ENCODE results near the gene MATN4. TPM values are rescaled to one million over a fixed set of nuclear protein-coding genes. Genes with fewer than 3 reads are reported as not detected.
"Not testable (repeated sequence)": the region's sequence is repeated elsewhere in the genome, so short reads cannot be mapped to it uniquely, and the experiment has no call there.

Gene MATN4
- total RNA-seq (under 1 TPM; 0.42 to 0.69 TPM), polyA plus RNA-seq (under 1 TPM in 1 of 2 donors, not detected in 1; 0.18 TPM)
- long read RNA-seq, donor 1, partial matches to known transcripts = 0 of 3 reads
- long read RNA-seq, donor 1, other reads (novel, unspliced or antisense) = 3 of 3 reads
- long read RNA-seq, donor 2 = 0 reads

GRCh38 chr20:45308117-45308778 lies at the start of gene MATN4:
MATN4 (minus strand) TSS chr20:45308299; CDS start chr20:45305582, 2,717 bp downstream.
- peak; percentile 32 for ATAC-seq (ENCODE audit: low FRiP score)

GRCh38 chr20:45355209-45356084 lies 47.3 kb upstream of the MATN4 start:
- Histone ChIP-seq H3K36me3 (ENCODE audit: control insufficient read depth in 1 of 2, insufficient read depth in 2 of 2, low read length in 1 of 2) (no peaks in the 10 kb centered on the region), H3K9me3 (ENCODE audit: control insufficient read depth, low read length) (no peaks in the 10 kb centered on the region), H3K4me1 (ENCODE audit: control insufficient read depth in 1 of 2, insufficient read depth in 2 of 2, low read length in 2 of 2) (peaks cover 0 to 2% of the 10 kb centered on the region in 2 donors), H3K27ac (ENCODE audit: low read depth in 1 of 2, low read length in 2 of 2) (no peak overlapping the region), H3K4me3 (ENCODE audit: low read length in 2 of 2) (no peak overlapping the region), H3K27me3 (ENCODE audit: control insufficient read depth in 1 of 2, insufficient read depth in 2 of 2, low read length in 1 of 2) (no peaks in the 10 kb centered on the region)
- 71 to 91% methylated on average over 5 of the region's 5 CpGs for WGBS, 2 donors
- intact Hi-C loops (cut with DNase I) = loop anchor here (5.0 kb wide), 2 partner anchors 33 to 617 kb away; partner anchors contain the start of gene ZNF335 (in 1 of the 2)
- no peak for DNase-seq
- ATAC-seq (ENCODE audit: low FRiP score) = no peak

More at GRCh38 chr20:45308117-45308778, at the start of gene MATN4:
- WGBS, 2 donors = 18 to 21% methylated on average over 19 to 20 of the region's 20 CpGs
- H3K4me1 ChIP-seq (ENCODE audit: control insufficient read depth in 1 of 2, insufficient read depth in 2 of 2, low read length in 2 of 2) = no peaks in the 10 kb centered on the region
- intact Hi-C loops (cut with DNase I) = no loop called here
- DNase-seq = peak; percentile 44 to 64
- no peak within 1 kb of the TSS for H3K4me3 ChIP-seq (ENCODE audit: low read length in 2 of 2)
- H3K9me3 ChIP-seq (ENCODE audit: control insufficient read depth, low read length) = no peaks in the 10 kb centered on the region
- no peaks in the 10 kb centered on the region for H3K27me3 ChIP-seq (ENCODE audit: control insufficient read depth in 1 of 2, insufficient read depth in 2 of 2, low read length in 1 of 2)
- H3K36me3 ChIP-seq (ENCODE audit: control insufficient read depth in 1 of 2, insufficient read depth in 2 of 2, low read length in 1 of 2) = no peaks in the 10 kb centered on the region
- no peak within 1 kb of the TSS for H3K27ac ChIP-seq (ENCODE audit: low read depth in 1 of 2, low read length in 2 of 2)

GRCh38 chr20:45354423-45355208 lies 46.5 kb upstream of the MATN4 start:
- intact Hi-C loops (cut with DNase I) = loop anchor here (5.0 kb wide), 2 partner anchors 32 to 618 kb away; partner anchors contain the start of gene ZNF335 (in 1 of the 2)

GRCh38 chr20:45353746-45354145 lies 45.6 kb upstream of the MATN4 start:
- 89 to 90% methylated on average over 1 of the region's 1 CpG for WGBS, 2 donors
- DNase-seq = no peak
- intact Hi-C loops (cut with DNase I) = no loop called here

More at GRCh38 chr20:45354423-45355208, 46.5 kb upstream of the MATN4 start:
- Histone ChIP-seq H3K4me1 (ENCODE audit: control insufficient read depth in 1 of 2, insufficient read depth in 2 of 2, low read length in 2 of 2) (peaks cover 0 to 2% of the 10 kb centered on the region in 2 donors), H3K9me3 (ENCODE audit: control insufficient read depth, low read length) (no peaks in the 10 kb centered on the region), H3K4me3 (ENCODE audit: low read length in 2 of 2) (no peak overlapping the region), H3K27ac (ENCODE audit: low read depth in 1 of 2, low read length in 2 of 2) (no peak overlapping the region), H3K36me3 (ENCODE audit: control insufficient read depth in 1 of 2, insufficient read depth in 2 of 2, low read length in 1 of 2) (no peaks in the 10 kb centered on the region), H3K27me3 (ENCODE audit: control insufficient read depth in 1 of 2, insufficient read depth in 2 of 2, low read length in 1 of 2) (no peaks in the 10 kb centered on the region)
- WGBS, 2 donors = 76 to 82% methylated on average over 9 of the region's 9 CpGs
- ATAC-seq (ENCODE audit: low FRiP score) = no peak
- no peak for DNase-seq

GRCh38 chr20:45352729-45353128 lies 44.6 kb upstream of the MATN4 start:
- no peak for DNase-seq

More at GRCh38 chr20:45353746-45354145, 45.6 kb upstream of the MATN4 start:
- H3K4me1 ChIP-seq (ENCODE audit: control insufficient read depth in 1 of 2, insufficient read depth in 2 of 2, low read length in 2 of 2) = no peaks in the 10 kb centered on the region
- no peaks in the 10 kb centered on the region for H3K27me3 ChIP-seq (ENCODE audit: control insufficient read depth in 1 of 2, insufficient read depth in 2 of 2, low read length in 1 of 2)
- no peaks in the 10 kb centered on the region for H3K36me3 ChIP-seq (ENCODE audit: control insufficient read depth in 1 of 2, insufficient read depth in 2 of 2, low read length in 1 of 2)
- ATAC-seq (ENCODE audit: low FRiP score) = no peak
- H3K4me3 ChIP-seq (ENCODE audit: low read length in 2 of 2) = no peak overlapping the region
- no peak overlapping the region for H3K27ac ChIP-seq (ENCODE audit: low read depth in 1 of 2, low read length in 2 of 2)
- no peaks in the 10 kb centered on the region for H3K9me3 ChIP-seq (ENCODE audit: control insufficient read depth, low read length)

GRCh38 chr20:45350795-45351194 lies 42.7 kb upstream of the MATN4 start:
- H3K4me3 ChIP-seq (ENCODE audit: low read length in 2 of 2); H3K27me3 ChIP-seq (ENCODE audit: control insufficient read depth in 1 of 2, insufficient read depth in 2 of 2, low read length in 1 of 2); ATAC-seq (ENCODE audit: low FRiP score); H3K4me1 ChIP-seq (ENCODE audit: control insufficient read depth in 1 of 2, insufficient read depth in 2 of 2, low read length in 2 of 2); intact Hi-C loops (cut with DNase I); H3K27ac ChIP-seq (ENCODE audit: low read depth in 1 of 2, low read length in 2 of 2); DNase-seq; H3K9me3 ChIP-seq (ENCODE audit: control insufficient read depth, low read length); H3K36me3 ChIP-seq (ENCODE audit: control insufficient read depth in 1 of 2, insufficient read depth in 2 of 2, low read length in 1 of 2): not testable (repeated sequence)
- WGBS, 2 donors = 94 to 96% methylated on average over 10 of the region's 10 CpGs

More at GRCh38 chr20:45352729-45353128, 44.6 kb upstream of the MATN4 start:
- Histone ChIP-seq H3K4me3 (ENCODE audit: low read length in 2 of 2) (no peak overlapping the region), H3K27me3 (ENCODE audit: control insufficient read depth in 1 of 2, insufficient read depth in 2 of 2, low read length in 1 of 2) (peaks cover 0 to 2% of the 10 kb centered on the region in 2 donors), H3K27ac (ENCODE audit: low read depth in 1 of 2, low read length in 2 of 2) (no peak overlapping the region), H3K4me1 (ENCODE audit: control insufficient read depth in 1 of 2, insufficient read depth in 2 of 2, low read length in 2 of 2) (no peaks in the 10 kb centered on the region), H3K9me3 (ENCODE audit: control insufficient read depth, low read length) (no peaks in the 10 kb centered on the region), H3K36me3 (ENCODE audit: control insufficient read depth in 1 of 2, insufficient read depth in 2 of 2, low read length in 1 of 2) (no peaks in the 10 kb centered on the region)
- intact Hi-C loops (cut with DNase I) = no loop called here
- no peak for ATAC-seq (ENCODE audit: low FRiP score)
- WGBS, 2 donors = 70 to 77% methylated on average over 3 of the region's 3 CpGs

GRCh38 chr20:45350217-45350616 lies 42.1 kb upstream of the MATN4 start:
- Histone ChIP-seq H3K4me1 (ENCODE audit: control insufficient read depth in 1 of 2, insufficient read depth in 2 of 2, low read length in 2 of 2) (no peaks in the 10 kb centered on the region), H3K27ac (ENCODE audit: low read depth in 1 of 2, low read length in 2 of 2) (no peak overlapping the region), H3K9me3 (ENCODE audit: control insufficient read depth, low read length) (no peaks in the 10 kb centered on the region), H3K36me3 (ENCODE audit: control insufficient read depth in 1 of 2, insufficient read depth in 2 of 2, low read length in 1 of 2) (no peaks in the 10 kb centered on the region), H3K27me3 (ENCODE audit: control insufficient read depth in 1 of 2, insufficient read depth in 2 of 2, low read length in 1 of 2) (peaks cover 0 to 2% of the 10 kb centered on the region in 2 donors), H3K4me3 (ENCODE audit: low read length in 2 of 2) (no peak overlapping the region)
- 62 to 66% methylated on average over 1 of the region's 1 CpG for WGBS, 2 donors
- no peak for DNase-seq
- no peak for ATAC-seq (ENCODE audit: low FRiP score)
- intact Hi-C loops (cut with DNase I) = no loop called here
